Thyroid gland (tissue), 4 donors: Measurements from ENCODE around the gene BMP8A. TPM values are rescaled to one million over a fixed set of nuclear protein-coding genes. Genes with fewer than 3 reads are reported as not detected.

Experiments
- DNase-seq, 2 donors: peaks; one replicate each; pipeline ENCODE4 v3.0.0-alpha.2; 2019
- H3K27ac ChIP-seq, 3 donors: fragments of 200-600 bp; sonication (generic); 1 replicate in 2 of 3; 2 replicates in 1 of 3; pipeline ENCODE4 v1.5.1; 2016 to 2019; ENCODE audit warnings: mild to moderate bottlenecking in 1 of 3, moderate library complexity in 1 of 3
- H3K27me3 ChIP-seq: fragments of 200-600 bp; sonication (generic); one replicate; pipeline ENCODE4 v1.5.1; 2019
- H3K36me3 ChIP-seq, 2 donors: fragments of 200-600 bp; sonication (generic); one replicate each; pipeline ENCODE4 v1.5.1; 2016 to 2019
- H3K4me1 ChIP-seq, 2 donors: fragments of 200-600 bp; sonication (generic); one replicate each; pipeline ENCODE4 v1.5.1; 2017 to 2019
- H3K4me3 ChIP-seq, 3 donors: fragments of 200-600 bp; sonication (generic); replicated peaks in 1 of 3; 1 replicate in 2 of 3; 2 replicates in 1 of 3; pipeline ENCODE4 v1.5.1; 2016; ENCODE audit warnings: mild to moderate bottlenecking in 1 of 3
- H3K9me3 ChIP-seq: fragments of 200-600 bp; sonication (generic); one replicate; pipeline ENCODE4 v1.5.1; 2017
- POLR2A ChIP-seq, 2 donors: fragments of 450-650 bp; IDR thresholded peaks; one replicate each; pipeline ENCODE4 v1.6.1; 2017; ENCODE audit warnings: antibody characterized with exemption in 2 of 2, mild to moderate bottlenecking in 2 of 2, moderate library complexity in 1 of 2
- WGBS, 2 donors: methylation state at CpG; one replicate each; pipeline ENCODE4 v1.1.5; 2017; 5-methylcytosine and 5-hydroxymethylcytosine counted together
- intact Hi-C: fragments of 100-400 bp; cut with DNase I; formaldehyde crosslinking; loops from one replicate; pipeline ENCODE4 v1.15.1; 2023
- total RNA-seq, 4 donors: library from RNA; depleted of rRNA; stranded (reverse); fragments of >200 nt; gene quantifications; one replicate each; pipeline ENCODE4 v1.2.3, GENCODE V29; 2016
- TF ChIP-seq, protein P1 (sequence below), 6 experiments: fragments of 200-600 bp in 3 of 6; fragments of 450-650 bp in 3 of 6; sonication (generic) in 3 of 6; IDR thresholded peaks; one replicate each; pipeline ENCODE4 v1.5.1; 2016 to 2019; ENCODE audit warnings: antibody characterized with exemption in 6 of 6, mild to moderate bottlenecking in 2 of 6, inconsistent platforms in 1 of 6, moderate library complexity in 1 of 6

Gene BMP8A
- total RNA-seq, 4 donors from 2014 or later, result 58.5 to 386 (median 270) TPM

DNA sequence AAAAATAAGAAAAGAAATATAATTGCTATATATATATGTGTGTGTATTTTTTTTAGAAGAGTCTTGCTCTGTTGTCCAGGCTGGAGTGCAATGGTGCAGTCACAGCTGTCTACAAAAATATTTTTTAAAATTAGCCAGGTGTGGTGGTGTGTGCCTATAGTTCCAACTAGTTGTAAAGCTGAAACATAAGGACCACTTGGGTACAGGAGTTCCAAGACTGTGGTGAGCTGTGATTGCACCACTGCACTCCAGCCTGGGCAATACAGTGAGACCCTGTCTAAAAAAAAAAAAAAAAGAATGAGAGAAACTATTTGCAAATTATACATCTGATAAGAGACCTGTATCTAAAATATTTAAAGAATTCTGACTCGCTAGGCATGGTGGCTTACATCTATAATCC lies 42.0 kb downstream of the BMP8A start:
- H3K27ac ChIP-seq, result peak overlapping the region in 2 of 3 donors; percentile 27 to 54
- 100% methylated on average over 1 of the region's 1 CpG for WGBS, 2 donors
- no peak for DNase-seq
- peaks cover 0 to 7% of the 10 kb centered on the region in 2 donors for H3K4me1 ChIP-seq
- no peak overlapping the region for H3K4me3 ChIP-seq
- intact Hi-C loops, result loop anchor here (10.0 kb wide), 1 partner anchor 79 kb away; no protein-coding TSS in a partner anchor
- peaks cover 4 to 6% of the 10 kb centered on the region in 2 donors for H3K36me3 ChIP-seq
- no peaks in the 10 kb centered on the region for H3K9me3 ChIP-seq
- H3K27me3 ChIP-seq, result no peaks in the 10 kb centered on the region
- TF ChIP-seq, protein P1, sequence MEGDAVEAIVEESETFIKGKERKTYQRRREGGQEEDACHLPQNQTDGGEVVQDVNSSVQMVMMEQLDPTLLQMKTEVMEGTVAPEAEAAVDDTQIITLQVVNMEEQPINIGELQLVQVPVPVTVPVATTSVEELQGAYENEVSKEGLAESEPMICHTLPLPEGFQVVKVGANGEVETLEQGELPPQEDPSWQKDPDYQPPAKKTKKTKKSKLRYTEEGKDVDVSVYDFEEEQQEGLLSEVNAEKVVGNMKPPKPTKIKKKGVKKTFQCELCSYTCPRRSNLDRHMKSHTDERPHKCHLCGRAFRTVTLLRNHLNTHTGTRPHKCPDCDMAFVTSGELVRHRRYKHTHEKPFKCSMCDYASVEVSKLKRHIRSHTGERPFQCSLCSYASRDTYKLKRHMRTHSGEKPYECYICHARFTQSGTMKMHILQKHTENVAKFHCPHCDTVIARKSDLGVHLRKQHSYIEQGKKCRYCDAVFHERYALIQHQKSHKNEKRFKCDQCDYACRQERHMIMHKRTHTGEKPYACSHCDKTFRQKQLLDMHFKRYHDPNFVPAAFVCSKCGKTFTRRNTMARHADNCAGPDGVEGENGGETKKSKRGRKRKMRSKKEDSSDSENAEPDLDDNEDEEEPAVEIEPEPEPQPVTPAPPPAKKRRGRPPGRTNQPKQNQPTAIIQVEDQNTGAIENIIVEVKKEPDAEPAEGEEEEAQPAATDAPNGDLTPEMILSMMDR (IDR thresholded peaks at IDR 0.05), result no peak
- no peak for TF ChIP-seq POLR2A (IDR thresholded peaks at IDR 0.05)

DNA sequence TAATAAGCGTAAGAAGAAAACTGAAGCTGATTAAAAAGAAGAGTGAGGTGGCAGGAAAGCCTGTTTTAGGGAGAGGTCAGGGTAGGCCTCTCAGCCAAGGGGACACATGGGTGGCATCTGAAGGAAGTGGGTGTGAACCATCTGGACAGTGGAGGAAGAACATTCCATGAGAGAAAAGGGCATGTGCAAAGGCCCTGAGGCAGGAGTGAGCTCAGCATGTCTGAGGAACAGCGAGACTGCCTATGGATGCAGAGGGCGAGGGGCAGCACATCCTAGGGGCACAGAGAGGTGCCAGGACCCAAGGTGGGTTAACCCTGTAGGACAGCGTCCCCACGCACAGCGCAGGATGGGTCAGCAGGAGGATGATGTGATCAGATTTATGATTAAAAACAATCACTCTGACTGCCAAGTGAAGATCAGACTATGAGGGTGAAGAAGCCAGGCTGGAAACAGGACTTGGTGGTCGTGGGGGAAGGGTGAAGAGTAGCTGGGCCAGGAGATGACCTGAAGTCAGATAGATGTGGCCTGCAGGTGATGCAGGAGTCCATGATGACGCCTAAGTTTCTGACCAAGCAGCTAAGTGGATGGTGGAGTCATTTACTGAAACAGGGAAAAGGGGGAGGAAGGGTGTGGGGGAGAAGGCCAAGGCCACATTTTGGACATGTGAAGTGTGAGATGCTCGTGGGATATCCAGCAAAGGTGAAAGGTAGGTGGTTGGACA lies 47.3 kb downstream of the BMP8A start:
- 85 to 92% methylated on average over 9 of the region's 9 CpGs for WGBS, 2 donors
- DNase-seq, result no peak
- Histone ChIP-seq H3K4me3 (no peak overlapping the region), H3K4me1 (peaks cover 0 to 7% of the 10 kb centered on the region in 2 donors), H3K9me3 (no peaks in the 10 kb centered on the region), H3K36me3 (peaks cover 7 to 10% of the 10 kb centered on the region in 2 donors), H3K27me3 (no peaks in the 10 kb centered on the region), H3K27ac (peak overlapping the region in 1 of 3 donors; percentile 54)
- TF ChIP-seq, protein P1 (IDR thresholded peaks at IDR 0.05), result no peak
- intact Hi-C loops, result loop anchor here (5.0 to 10.0 kb wide), 2 partner anchors 84 to 196 kb away; no protein-coding TSS in a partner anchor

DNA sequence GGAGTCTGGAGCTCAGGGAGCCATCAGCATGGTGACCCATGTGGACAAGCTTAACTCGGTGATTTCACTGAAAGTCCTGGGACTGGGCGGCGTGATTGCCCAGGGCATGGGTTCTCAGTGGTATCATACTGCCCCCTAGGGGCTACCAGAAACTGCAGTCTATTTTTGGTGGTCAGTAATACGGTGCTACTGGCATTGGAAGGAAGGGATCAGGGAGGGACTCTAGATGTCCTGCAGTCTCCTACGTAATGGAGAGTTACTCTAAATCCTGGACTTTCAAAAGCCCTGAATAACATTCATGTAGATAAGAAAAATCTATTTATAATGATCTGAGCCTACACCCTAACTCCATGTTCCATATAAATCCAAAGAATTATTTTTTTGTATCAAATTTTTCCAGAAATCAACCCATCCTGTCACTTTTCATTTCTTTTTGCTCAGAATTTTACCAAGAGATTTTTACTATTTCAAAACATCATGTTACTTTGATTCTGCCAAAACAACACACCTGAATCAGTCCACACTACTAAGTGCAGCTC lies 47.9 kb downstream of the BMP8A start:
- intact Hi-C loops, result loop anchor here (5.0 to 10.0 kb wide), 2 partner anchors 85 to 197 kb away; no protein-coding TSS in a partner anchor
- no peaks in the 10 kb centered on the region for H3K27me3 ChIP-seq
- no peak for TF ChIP-seq POLR2A (IDR thresholded peaks at IDR 0.05)
- TF ChIP-seq, protein P1 (IDR thresholded peaks at IDR 0.05), result peak; percentile 77 to 94 (median 89)
- peak; percentile 75 to 79 for DNase-seq
- H3K36me3 ChIP-seq, result peaks cover 7 to 10% of the 10 kb centered on the region in 2 donors
- H3K27ac ChIP-seq, result peak overlapping the region in 1 of 3 donors; percentile 54
- peaks cover 0 to 7% of the 10 kb centered on the region in 2 donors for H3K4me1 ChIP-seq
- H3K4me3 ChIP-seq, result no peak overlapping the region
- H3K9me3 ChIP-seq, result no peaks in the 10 kb centered on the region
- WGBS, 2 donors, result 6 to 10% methylated on average over 5 of the region's 5 CpGs

DNA sequence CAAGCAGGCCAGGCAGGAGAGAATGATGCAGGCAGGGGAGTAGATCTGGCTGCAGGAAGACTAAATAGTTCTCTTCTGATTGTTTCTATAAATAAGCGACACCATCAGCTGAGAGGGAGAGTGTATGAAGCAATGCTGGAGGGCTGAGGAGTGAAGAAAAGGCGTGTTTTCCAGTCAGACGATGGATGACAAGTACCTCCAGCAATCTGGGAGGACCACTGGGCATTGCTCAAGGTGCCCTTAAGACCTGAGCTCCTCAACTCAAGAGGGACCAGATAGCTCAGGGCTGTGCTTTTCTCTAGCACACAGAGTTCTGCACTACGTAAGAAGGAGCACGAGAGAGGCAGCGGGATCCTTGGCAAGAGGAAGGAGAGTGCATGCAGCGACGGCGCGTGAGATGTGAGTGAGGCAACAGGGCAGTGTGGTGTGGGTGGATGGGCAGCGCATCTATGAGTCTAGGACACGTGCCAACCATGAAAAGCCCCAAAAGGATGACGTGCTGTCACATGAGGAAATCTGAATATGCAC lies 49.1 kb downstream of the BMP8A start:
- WGBS, 2 donors, result 86 to 87% methylated on average over 13 of the region's 13 CpGs
- Histone ChIP-seq H3K27ac (no peak overlapping the region), H3K36me3 (peaks cover 7 to 10% of the 10 kb centered on the region in 2 donors), H3K4me3 (no peak overlapping the region), H3K27me3 (no peaks in the 10 kb centered on the region), H3K9me3 (no peaks in the 10 kb centered on the region), H3K4me1 (no peaks in the 10 kb centered on the region)
- intact Hi-C loops, result loop anchor here (5.0 to 10.0 kb wide), 2 partner anchors 176 to 443 kb away; no protein-coding TSS in a partner anchor
- TF ChIP-seq, protein P1 (IDR thresholded peaks at IDR 0.05), result no peak
- no peak for TF ChIP-seq POLR2A (IDR thresholded peaks at IDR 0.05)
- peak in 1 of 2 donors; percentile 28 for DNase-seq
